GM12872 (cell line): ENCODE data around the gene SLC34A2.

Experiments
- TF ChIP-seq, protein P1 (sequence below): IDR thresholded peaks from 3 replicates; pipeline ENCODE4 v1.5.1; 2011; ENCODE audit warnings: low read depth, mild to moderate bottlenecking, low read length, moderate library complexity; ENCODE audit not compliant: insufficient read depth

The SLC34A2 gene, protein sequence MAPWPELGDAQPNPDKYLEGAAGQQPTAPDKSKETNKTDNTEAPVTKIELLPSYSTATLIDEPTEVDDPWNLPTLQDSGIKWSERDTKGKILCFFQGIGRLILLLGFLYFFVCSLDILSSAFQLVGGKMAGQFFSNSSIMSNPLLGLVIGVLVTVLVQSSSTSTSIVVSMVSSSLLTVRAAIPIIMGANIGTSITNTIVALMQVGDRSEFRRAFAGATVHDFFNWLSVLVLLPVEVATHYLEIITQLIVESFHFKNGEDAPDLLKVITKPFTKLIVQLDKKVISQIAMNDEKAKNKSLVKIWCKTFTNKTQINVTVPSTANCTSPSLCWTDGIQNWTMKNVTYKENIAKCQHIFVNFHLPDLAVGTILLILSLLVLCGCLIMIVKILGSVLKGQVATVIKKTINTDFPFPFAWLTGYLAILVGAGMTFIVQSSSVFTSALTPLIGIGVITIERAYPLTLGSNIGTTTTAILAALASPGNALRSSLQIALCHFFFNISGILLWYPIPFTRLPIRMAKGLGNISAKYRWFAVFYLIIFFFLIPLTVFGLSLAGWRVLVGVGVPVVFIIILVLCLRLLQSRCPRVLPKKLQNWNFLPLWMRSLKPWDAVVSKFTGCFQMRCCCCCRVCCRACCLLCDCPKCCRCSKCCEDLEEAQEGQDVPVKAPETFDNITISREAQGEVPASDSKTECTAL

DNA sequence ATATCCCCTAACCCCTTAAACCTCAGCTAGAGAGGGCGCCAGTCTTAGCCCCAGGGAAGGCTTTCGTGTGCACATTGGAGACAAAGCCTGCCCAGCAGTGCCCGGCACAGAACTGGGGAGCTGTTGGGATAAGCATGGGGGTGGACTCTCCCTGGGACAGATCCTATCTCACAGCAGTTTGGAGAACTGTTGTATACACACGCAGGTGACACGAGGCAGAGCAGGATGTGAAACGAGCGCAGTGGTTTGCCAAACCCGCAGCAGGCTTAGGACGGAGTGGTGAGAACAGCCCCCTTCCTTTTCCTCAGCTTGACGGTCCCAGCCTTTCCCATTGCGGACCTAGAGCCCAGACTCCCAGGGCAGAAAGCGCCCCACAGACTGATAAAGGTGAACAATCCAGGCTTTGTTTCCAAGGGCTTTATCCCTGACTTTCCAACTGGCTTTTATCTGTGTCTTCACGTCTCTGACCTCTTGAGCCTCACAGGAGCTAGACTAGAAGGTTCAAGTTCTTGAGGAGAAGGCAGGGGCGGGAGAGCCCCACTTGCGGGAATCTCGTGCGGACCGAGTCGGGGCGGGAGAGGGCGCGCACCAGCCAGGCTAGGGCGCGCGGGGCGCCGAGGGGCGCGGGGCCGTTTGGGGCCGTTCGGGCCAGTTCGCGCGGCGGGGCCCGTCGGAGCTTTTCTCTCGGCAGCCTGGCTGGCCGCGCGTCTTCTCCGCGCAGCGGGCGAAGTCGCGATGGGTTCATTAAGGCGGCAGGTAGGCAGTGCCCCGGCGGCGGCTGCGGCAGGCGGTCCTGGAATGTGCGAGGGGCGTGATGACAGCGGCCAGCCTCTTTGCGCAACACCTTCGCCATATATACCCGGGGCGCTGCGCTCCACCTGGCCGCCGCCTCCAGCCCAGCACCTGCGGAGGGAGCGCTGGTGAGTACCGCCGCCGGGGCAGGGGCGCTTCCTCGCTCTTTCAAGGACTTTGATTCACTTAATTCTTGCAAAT, at the start of gene SLC34A2:
SLC34A2 (plus strand) TSS at position 881 of the 993 bp plus-strand sequence. CDS start 6,650 bp downstream, outside the sequence.
- TF ChIP-seq, protein P1, sequence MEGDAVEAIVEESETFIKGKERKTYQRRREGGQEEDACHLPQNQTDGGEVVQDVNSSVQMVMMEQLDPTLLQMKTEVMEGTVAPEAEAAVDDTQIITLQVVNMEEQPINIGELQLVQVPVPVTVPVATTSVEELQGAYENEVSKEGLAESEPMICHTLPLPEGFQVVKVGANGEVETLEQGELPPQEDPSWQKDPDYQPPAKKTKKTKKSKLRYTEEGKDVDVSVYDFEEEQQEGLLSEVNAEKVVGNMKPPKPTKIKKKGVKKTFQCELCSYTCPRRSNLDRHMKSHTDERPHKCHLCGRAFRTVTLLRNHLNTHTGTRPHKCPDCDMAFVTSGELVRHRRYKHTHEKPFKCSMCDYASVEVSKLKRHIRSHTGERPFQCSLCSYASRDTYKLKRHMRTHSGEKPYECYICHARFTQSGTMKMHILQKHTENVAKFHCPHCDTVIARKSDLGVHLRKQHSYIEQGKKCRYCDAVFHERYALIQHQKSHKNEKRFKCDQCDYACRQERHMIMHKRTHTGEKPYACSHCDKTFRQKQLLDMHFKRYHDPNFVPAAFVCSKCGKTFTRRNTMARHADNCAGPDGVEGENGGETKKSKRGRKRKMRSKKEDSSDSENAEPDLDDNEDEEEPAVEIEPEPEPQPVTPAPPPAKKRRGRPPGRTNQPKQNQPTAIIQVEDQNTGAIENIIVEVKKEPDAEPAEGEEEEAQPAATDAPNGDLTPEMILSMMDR, result no peak

DNA sequence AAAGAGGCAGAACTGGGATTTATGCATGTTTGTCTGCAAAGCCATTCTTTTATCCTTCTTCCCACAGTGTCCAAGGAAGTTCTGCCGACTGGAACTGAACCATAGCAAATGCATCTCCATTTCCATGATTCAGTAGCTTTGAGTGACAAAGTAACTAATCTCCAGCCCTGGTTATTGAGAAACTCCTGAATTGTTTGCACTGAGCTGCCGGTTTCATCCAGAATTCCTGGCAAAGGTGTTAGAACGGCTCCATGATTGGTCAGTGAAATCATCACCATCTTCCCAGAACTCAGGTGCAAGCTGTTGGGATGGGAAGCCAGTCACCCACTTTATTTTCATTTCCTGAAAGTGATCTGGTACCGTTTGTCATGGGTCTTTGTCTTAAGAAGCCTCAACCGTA, 47.0 kb upstream of the SLC34A2 start:
- TF ChIP-seq, protein P1, result no peak

DNA sequence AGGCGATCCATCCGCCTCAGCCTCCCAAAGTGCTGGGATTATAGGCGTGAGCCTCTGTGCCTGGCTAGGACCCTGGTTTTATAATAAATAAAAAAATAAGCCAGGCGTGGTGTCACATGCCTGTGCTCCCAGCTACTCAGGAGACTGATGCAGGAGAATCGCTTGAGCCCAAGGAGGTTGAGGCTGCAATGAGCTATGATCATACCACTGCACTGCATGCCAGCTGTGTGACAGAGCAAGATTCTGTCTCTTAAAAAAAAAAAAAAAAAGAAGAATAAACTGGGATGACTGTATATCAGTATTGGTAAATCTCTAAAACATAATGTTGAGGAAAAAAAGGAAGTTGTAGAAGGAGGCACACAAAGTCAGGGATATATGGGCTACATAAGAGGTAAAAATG, 45.7 kb upstream of the SLC34A2 start:
- TF ChIP-seq, protein P1, result no peak

DNA sequence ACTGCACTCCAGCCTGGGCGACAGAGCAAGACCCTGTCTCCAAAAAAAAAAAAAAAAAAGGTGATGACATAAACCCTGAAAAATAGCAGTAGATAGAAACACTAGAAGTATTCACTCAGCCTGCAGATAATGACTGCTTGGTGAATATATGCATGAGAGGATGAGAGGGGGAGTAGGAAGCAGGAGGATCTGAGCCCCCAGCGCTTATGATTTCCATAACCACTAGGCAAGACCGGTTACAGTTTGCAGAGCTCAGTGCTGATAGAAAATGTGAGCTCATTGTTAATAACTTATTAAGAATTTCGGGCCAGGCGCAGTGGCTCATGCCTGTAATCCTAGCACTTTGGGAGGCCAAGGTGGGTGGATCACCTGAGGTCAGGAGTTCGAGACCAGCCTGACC, 40.8 kb upstream of the SLC34A2 start:
- TF ChIP-seq, protein P1, result no peak

DNA sequence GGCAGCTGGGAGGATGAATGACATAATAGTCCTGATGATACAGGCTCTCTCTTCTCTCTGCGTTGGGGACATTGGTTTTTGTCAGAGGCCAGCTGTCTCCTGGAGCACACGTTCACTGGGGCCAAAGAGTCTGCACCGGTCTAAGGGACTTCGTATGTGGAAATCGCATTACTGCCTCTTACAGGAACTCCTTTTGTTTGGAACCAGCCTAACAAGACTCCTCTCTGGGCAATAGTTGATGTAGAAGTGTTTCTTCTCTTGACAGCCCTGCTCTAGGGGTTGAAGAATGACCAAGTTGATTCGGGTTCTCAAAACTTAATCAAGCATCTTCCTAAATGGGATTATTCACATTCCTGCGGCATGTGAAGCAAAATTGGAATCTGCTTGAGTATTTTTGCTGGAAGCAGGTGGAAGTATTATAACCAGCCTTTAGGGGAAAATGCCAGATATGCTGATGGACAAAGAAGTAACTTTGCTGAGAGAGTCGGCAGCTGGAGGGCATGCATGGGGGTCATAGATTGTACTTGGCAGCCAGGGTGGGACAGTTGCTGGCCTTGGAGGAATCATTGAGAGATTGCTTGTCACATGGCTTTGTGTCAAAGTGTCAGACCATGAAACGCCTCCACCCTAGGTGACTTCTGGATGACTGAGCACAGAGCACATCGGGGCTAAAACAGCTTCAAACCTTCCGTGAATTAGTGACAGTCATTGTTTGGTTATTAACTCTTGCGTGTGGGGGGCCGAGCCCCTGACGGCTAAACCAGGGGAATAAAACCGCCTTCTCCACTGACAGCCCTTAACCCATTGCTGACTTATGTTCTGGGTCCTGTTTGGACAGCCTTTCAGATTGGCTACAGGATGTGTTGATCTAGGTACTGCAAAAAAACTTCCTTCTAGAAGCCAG, 34.4 kb upstream of the SLC34A2 start:
- TF ChIP-seq, protein P1, result no peak

DNA sequence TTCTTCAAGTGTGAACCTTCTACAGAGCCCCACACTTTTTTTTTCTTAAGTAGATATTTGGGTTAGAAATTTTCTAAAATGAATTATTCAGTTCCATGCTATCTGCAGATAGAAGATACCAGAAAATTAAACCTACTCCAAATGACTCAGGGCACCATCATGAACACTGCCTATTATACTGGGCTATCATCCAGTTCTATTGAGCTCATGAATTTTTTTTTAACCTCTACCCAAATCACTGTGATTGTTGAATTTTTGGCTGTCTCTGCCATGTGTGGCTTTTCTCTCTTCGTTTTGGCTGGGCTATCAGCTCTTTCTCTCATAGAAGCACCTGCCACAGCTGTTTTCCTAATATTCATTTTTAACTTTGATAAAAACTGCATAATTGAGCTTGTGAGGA, 31.0 kb upstream of the SLC34A2 start:
- TF ChIP-seq, protein P1, result no peak
